GM19452 (cell line): ENCODE measurements around the gene NPHP4.
"Not testable (repeated sequence)": the region's sequence is repeated elsewhere in the genome, so short reads cannot be mapped to it uniquely, and the experiment has no call there.

Experiments
- ATAC-seq: cut with Tn5 transposase; IDR thresholded peaks from one replicate; pipeline ENCODE4 v1.9.1; 2021; ENCODE audit not compliant: unreplicated experiment

The NPHP4 gene

DNA sequence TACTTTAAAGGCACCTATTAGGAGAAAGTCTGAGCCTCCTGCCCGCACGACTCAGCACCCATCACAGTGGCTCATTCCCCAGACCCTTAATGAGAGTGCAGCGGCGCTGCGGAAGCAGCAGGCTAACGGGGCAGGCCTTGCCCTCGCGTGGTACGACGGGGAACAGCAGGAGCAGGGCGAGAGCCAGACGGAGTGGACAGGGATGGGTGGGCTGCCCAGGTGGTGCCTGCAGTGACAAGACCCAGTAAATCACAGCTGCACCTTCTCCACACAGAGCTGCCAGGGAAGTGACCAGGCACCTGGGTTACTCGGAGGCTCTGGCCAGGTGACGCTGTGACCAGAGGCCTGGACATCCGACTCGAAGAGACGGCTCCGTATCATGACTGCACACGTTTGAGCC, 131.9 kb downstream of the NPHP4 start:
- no peak for ATAC-seq

DNA sequence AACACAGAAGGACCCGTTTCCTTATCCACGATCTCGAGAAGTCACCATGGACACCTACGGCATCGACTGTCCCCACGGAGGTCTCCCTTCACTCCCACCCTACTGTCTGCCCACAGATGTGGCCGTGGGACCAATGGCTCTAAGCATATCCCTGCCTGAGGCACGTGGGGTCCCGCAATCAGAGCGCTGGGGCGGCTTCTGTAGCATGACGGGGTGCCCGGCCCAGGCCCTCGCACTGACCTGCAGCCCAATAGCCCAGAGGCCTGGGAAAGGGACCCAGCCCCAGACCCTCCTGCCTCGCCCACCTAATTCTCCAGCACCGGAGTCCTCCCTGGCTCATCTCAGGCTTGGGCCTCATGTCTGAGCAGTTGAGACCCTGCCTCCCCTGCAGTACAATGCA, 132.5 kb downstream of the NPHP4 start:
- no peak for ATAC-seq

GRCh38 chr1:5858844-5859407, 133.3 kb downstream of the NPHP4 start:
- ATAC-seq, result no peak

DNA sequence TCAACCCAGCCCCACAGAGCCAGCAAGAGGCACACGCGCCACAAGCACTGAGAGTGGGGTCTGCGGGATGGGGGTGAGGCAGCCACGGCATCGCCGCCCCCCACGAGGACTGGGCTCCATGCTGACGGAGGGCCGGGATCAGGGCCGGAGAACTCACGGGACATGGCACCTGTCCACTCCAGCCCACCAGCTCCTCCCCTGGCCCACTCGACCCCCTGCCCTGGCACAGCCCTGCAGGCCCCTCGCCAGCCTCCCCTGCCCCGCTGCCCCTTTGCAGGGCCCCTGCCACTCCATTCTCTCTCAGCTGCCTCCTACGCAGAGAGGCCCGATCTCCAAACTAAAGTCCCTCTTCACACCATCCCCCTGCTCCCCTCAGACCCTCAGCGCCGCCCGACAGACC, 134.0 kb downstream of the NPHP4 start:
- ATAC-seq, result no peak

DNA sequence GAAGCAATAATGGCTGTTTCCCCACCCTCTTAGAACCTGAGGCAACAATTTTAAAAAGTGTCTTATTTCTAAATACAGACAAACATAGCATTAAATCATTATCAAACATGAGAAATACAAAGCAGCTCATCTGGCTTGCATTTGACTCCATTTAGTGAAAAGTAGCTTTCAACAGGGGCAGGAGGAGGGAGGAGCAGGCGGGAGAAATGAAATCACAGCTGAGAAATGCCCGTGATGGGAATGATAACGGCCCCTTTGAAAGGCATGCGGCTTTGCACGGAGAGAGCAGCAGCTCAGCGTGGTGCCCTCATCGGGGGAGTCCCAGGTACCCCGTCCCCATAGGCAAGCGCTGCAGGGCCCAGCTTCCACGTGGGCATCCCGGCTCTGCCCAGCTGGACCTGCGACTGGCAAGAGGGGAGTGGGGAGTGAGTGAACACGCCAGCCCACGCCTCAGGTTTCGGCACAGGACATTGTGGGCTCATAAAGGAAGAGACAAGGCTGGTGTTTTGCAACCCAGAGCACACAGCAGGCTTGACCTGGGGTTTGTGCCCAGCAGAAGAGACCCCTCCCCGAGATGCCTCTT, 134.6 kb downstream of the NPHP4 start:
- ATAC-seq, result no peak

GRCh38 chr1:5857011-5857410, 135.2 kb downstream of the NPHP4 start:
- ATAC-seq, result no peak

DNA sequence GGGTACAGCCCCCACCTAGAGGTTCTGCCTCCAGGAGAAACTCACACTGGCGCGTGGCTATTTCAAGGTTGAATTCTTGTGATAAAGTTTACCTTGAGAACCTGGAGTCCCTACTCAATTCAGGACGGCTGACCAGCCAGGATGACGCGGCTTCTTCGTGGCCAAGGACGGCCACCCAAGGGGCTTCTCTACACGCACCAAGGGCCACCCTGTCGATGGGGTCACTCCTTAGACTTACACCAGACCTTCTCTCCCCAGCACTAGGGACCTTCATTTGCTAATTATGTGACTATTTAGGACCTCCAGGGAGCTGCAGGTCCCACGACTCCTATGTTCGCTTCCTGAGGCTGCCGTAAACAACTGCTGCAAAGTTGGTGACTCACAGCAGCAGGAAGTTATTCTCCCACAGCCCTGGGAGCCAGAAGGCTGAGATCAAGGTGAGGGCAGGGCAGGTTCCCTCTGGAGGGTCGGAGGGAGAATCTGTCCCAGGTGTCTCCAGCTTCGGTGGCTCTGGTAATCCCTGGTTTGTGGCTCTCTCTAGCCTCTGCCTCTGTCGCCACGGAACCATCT, 135.9 kb downstream of the NPHP4 start:
- ATAC-seq, result no peak

- no peak for ATAC-seq
These were observed 136.9 kb downstream of the NPHP4 start for GRCh38 chr1:5855196-5855897.

- ATAC-seq, result no peak
These were observed 137.5 kb downstream of the NPHP4 start for GRCh38 chr1:5854754-5855153.

DNA sequence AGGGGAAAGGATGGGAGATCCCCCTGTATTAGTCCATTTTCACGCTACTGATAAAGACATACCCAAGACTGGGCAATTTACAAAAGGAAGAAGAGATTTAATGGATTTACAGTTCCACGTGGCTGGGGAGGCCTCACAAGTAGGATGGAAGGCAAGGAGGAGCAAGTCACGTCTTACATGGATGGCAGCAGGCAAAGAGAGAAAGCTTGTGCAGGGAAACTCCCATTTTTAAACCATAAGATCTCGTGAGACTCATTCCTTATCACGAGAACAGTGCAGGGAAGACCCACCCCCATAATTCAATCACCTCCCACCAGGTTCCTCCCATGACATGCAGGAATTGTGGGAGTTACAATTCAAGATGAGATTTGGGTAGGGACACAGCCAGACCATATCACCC, 138.4 kb downstream of the NPHP4 start:
- not testable (repeated sequence) for ATAC-seq

GRCh38 chr1:5850503-5850902, 141.7 kb downstream of the NPHP4 start:
- ATAC-seq, result no peak

DNA sequence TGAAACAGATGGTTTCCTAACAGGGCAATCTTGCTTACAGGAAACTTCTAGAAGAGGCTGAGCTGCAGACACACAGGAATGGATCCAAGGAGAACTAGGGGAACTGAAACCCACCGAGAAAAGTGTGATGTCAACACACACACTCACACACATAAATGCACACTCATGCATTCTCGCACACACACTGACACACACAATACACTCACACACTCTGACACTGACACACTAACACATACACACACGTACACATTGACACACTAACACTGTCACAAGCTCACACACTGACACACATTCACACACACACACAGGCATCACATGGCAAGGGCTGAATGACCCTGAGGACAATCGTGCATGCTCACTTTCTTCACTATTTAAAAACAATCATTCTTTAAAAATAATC, 142.7 kb downstream of the NPHP4 start:
- ATAC-seq, result no peak

- ATAC-seq, result no peak
These were observed 145.1 kb downstream of the NPHP4 start for GRCh38 chr1:5847013-5847659.

DNA sequence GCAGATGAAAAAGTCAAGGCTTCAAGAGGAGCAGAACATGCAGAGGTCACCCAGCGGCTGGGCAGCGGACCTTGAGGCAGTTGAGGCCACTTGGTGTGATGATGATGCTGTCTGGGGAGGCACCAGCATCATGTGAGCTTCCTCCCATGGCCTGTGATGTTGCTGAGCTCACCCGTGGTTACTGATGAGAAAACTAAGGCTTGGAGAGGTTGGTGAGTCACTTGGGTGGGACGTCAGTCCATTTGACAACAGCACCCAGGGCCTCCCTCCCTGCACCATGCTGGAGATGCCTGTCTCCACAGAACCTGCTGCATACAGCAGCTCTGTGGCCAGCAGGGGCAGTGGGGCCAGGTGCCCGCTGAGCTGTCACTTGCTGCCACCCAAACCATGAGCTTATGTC, 146.8 kb downstream of the NPHP4 start:
- ATAC-seq, result no peak

GRCh38 chr1:5844442-5844841, 147.8 kb downstream of the NPHP4 start:
- ATAC-seq, result no peak

- no peak for ATAC-seq
These were observed 148.6 kb downstream of the NPHP4 start for GRCh38 chr1:5843521-5844096.

DNA sequence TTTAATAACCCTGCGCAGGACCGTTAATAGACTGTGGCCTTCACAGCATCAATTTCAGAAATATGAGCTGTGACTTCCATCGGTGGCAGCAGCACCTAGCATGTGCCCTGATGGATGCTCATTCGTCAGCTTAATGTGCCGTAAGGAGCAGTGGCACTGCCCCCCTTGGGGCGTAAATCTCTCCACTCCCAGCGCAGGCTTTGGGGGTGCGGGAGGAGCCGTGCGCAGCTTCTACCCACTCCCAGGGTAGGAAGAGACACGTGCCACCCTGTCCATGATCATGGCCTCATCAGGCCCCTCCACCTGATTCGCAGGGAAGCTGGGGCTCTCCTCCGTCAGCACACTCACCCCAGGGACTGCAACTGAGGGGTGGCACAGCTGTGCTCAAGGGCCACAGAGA, 149.5 kb downstream of the NPHP4 start:
- no peak for ATAC-seq

DNA sequence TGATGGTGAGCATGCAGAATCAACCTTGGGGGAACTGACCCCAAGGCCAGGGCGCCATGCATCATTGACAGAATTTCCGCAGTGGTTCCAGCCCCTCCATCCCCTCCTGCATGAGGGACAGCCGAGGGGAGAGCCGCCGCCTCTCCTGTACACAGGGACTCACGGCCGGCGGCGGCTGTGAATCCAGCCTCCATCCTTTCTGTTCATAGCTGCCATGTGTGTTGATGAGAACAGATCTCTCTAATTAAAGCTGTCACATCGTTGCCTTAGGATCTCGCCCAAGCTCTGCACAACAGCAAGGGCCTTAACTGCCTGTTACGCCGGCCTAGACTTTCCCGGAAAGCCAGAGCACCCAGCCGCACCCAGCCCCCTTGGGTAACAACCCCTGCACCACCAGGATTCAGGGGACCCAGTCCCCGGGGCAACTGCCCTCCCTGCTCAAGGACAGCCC, 151.6 kb downstream of the NPHP4 start:
- no peak for ATAC-seq

DNA sequence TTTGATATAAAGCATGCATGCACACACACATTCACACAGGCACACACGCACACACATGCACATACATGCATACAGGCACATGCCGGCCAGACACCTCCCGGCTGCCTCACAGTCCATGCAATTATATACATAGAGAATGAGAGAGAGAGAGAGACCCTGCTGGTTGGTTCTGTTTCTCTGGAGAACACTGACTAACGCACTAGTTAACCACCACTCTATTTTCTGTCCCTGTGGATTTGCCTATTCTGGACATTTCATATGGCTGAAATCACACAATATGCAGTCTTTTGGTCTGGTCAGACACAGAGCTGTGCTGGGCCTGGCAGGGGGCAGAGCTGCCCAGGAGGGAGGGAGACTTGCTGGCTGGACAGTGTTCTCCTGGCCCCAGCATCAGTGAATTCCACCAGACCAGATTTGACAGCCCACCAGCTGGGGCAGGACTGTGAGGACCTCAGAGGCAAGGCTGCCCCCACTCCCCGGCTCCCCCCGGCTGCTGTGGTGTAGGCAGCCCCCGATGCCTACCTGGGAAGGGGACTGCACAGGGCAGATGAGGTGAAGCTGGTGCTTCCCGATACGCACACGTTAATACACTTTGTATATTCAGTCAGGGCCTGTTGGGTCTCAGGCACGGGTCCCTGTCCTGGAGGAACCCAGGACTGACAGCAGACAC, 152.2 kb downstream of the NPHP4 start:
- no peak for ATAC-seq

GRCh38 chr1:5839161-5839880, 152.9 kb downstream of the NPHP4 start:
- ATAC-seq, result no peak
